ENCODE results near the gene FARP2. TPM values are rescaled to one million over a fixed set of nuclear protein-coding genes. Genes with fewer than 3 reads are reported as not detected.

Gene FARP2
- total and polyA plus RNA-seq, 11 donors = 7.9 to 31.8 (median 20.1) TPM

DNA sequence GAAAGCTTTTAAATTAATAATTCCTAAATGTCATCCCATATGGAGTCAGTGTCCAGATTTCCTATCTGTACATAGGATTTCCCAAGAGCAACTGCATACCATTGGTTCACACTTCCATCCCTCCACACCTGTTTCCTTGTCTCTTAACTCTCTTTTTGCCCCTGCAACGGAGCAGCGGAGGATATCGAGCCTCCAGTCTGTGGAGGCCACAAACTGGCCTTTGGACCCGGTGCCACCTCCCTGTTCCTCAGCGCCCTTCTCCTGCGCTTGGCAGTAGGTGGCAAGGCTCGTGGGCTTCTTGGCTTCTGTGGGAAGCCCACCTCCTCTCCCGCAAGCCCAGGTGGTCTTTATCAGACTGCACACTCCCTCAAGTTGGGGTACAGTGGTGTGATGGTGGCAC, 176.1 kb downstream of the FARP2 start:
- no peaks in the 10 kb centered on the region for H3K4me1 ChIP-seq
- H3K27ac ChIP-seq = no peak overlapping the region
- peaks cover 0 to 6% (median 0%) of the 10 kb centered on the region in 9 donors for H3K27me3 ChIP-seq
- ATAC-seq (no peak), DNase-seq (no peak)
- no peak overlapping the region for H3K4me3 ChIP-seq
- H3K9me3 ChIP-seq = no peaks in the 10 kb centered on the region
- intact Hi-C loops (cut with DNase I) = no loop called here
- no peaks in the 10 kb centered on the region for H3K36me3 ChIP-seq
- no peak for TF ChIP-seq POLR2A (IDR thresholded peaks at IDR 0.05)
- TF ChIP-seq, protein P1, sequence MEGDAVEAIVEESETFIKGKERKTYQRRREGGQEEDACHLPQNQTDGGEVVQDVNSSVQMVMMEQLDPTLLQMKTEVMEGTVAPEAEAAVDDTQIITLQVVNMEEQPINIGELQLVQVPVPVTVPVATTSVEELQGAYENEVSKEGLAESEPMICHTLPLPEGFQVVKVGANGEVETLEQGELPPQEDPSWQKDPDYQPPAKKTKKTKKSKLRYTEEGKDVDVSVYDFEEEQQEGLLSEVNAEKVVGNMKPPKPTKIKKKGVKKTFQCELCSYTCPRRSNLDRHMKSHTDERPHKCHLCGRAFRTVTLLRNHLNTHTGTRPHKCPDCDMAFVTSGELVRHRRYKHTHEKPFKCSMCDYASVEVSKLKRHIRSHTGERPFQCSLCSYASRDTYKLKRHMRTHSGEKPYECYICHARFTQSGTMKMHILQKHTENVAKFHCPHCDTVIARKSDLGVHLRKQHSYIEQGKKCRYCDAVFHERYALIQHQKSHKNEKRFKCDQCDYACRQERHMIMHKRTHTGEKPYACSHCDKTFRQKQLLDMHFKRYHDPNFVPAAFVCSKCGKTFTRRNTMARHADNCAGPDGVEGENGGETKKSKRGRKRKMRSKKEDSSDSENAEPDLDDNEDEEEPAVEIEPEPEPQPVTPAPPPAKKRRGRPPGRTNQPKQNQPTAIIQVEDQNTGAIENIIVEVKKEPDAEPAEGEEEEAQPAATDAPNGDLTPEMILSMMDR (IDR thresholded peaks at IDR 0.05) = no peak
- 91 to 93% (median 92%) methylated on average over 8 of the region's 8 CpGs for WGBS, 4 donors

DNA sequence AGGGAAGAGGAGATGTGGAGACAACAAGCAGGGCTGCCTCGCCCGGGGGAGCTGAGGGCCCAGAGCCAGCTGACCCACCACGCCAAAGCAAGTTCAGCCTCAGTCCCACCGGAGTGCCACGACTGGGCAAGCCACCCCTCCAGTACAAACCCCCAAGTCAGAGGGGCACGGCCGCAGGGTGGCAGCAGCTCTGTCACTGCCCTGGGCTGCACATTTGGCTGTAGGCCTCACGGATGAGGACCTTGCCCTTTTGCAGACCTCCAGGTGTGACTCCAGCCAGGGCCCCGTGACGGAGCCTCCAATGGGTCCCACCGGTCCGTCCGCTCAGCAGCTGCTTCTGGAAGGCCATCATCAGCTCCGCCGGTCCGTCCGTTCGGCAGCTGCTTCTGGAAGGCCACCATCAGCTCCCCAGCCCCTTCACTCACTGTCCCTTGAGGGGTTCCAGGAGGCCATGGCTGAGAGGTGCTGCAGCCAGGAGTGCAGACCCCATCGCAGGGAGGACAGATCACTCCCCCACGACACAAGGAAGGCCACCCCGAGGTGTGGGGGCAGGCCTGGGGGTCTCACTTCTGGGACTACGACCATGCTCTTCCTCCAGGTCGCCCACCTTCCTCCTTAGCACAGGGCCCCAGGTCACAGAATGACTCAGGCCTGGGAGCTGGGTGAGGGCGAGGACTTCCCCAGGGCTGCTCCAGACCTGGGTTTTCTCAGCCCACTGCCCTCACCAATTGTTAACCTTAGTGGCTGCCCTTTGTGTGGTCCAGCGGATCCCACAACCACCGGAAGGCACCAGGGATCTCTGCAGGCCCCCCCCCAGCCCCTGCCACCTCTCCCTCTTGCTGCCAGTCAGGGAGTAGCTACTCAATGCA, 176.9 kb downstream of the FARP2 start:
- H3K27ac ChIP-seq = no peak overlapping the region
- H3K4me3 ChIP-seq = no peak overlapping the region
- intact Hi-C loops (cut with DNase I) = no loop called here
- whole genome bisulfite sequencing, 4 donors = 83 to 93% (median 89%) methylated on average over 19 to 26 of the region's 26 CpGs
- H3K27me3 ChIP-seq = peaks cover 0 to 6% (median 0%) of the 10 kb centered on the region in 9 donors
- H3K9me3 ChIP-seq = no peaks in the 10 kb centered on the region
- H3K36me3 ChIP-seq = no peaks in the 10 kb centered on the region
- ATAC-seq = peak in 1 of 4 donors; percentile 35
- DNase-seq = no peak
- no peak for TF ChIP-seq POLR2A (IDR thresholded peaks at IDR 0.05)
- TF ChIP-seq, protein P1 (IDR thresholded peaks at IDR 0.05) = no peak
- H3K4me1 ChIP-seq = no peaks in the 10 kb centered on the region

DNA sequence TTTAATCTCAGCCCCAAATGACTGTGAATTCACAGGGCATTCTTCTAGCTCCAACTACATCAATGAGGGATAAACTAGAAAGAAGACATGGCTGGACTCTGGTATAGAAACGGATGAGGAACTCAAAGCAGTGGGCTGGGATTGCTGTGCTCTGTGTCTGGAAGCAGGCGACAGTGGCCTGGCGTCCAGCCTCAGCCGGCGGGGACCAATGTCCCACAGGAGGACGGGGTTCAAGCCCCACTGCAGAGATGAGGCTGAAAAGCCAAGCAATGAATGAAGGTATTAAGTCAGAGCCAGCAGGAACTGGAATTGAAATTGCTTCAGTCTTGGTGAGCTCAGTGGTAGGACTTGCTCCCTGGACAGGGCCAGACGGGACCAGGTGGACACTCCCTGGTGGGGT, 178.2 kb downstream of the FARP2 start:
- Histone ChIP-seq H3K27me3 (peaks cover 0 to 6% (median 0%) of the 10 kb centered on the region in 9 donors), H3K4me3 (no peak overlapping the region), H3K9me3 (no peaks in the 10 kb centered on the region), H3K36me3 (no peaks in the 10 kb centered on the region), H3K4me1 (peaks cover 0 to 1% (median 0%) of the 10 kb centered on the region in 12 donors), H3K27ac (no peak overlapping the region)
- TF ChIP-seq, protein P1 (IDR thresholded peaks at IDR 0.05) = no peak
- TF ChIP-seq POLR2A (IDR thresholded peaks at IDR 0.05) = no peak
- 73 to 90% (median 86%) methylated on average over 7 of the region's 7 CpGs for WGBS, 4 donors
- intact Hi-C loops (cut with DNase I) = no loop called here
- ATAC-seq (no peak), DNase-seq (no peak)

DNA sequence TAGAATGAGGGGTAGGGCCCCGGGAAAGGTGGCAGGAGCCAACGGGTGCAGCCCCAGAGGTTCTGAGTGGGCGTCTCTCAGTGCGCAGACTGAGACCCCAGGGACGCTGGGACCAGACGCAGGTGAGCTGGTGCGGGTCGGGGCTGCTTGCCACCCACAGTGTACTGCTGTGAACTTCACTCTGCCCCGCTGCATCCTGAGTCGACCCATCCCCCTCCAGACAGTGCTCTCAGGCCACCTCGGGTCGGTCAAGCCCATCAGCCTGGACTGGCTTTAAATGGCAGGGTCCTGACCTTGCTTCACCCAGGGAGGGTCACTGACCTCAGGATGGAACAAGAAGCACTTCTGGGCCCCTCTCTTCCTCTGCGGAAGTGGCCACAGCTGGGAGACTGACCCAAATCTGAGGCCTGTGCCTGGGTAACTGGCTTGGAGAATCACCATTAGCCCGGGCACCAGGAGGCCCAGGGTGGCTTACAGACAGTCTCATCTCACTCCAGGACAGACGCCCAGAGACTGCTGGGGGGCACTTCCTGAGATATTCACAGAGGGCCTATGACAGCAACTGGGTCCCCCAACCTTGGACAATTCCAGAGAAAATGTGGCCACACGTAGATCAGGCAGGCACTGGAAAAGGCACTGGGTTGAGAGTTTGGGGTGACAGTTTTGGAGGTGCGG, 178.8 kb downstream of the FARP2 start:
- no peak for ATAC-seq
- intact Hi-C loops (cut with DNase I) = no loop called here
- no peak for TF ChIP-seq POLR2A (IDR thresholded peaks at IDR 0.05)
- TF ChIP-seq, protein P1 (IDR thresholded peaks at IDR 0.05) = no peak

More for the DNA sequence above, 178.8 kb downstream of the FARP2 start:
- no peaks in the 10 kb centered on the region for H3K36me3 ChIP-seq
- H3K4me1 ChIP-seq = peaks cover 0 to 6% (median 0%) of the 10 kb centered on the region in 12 donors
- 81 to 94% (median 85%) methylated on average over 9 to 17 of the region's 17 CpGs for WGBS, 4 donors
- H3K27ac ChIP-seq = no peak overlapping the region
- H3K4me3 ChIP-seq = no peak overlapping the region
- peaks cover 0 to 6% (median 0%) of the 10 kb centered on the region in 9 donors for H3K27me3 ChIP-seq
- no peak for DNase-seq
- H3K9me3 ChIP-seq = no peaks in the 10 kb centered on the region

All from heart left ventricle (tissue), 16 donors.